Middle frontal gyrus (tissue), 1 donor: ENCODE results near the gene SUPT20H.
"Not testable (repeated sequence)": the region's sequence is repeated elsewhere in the genome, so short reads cannot be mapped to it uniquely, and the experiment has no call there.

ENCODE experiments used
- DNase-seq: peaks from one replicate; pipeline ENCODE4 v3.0.0-alpha.2; 2015; ENCODE audit warnings: low spot score; ENCODE audit errors: extremely low spot score

The SUPT20H gene

DNA sequence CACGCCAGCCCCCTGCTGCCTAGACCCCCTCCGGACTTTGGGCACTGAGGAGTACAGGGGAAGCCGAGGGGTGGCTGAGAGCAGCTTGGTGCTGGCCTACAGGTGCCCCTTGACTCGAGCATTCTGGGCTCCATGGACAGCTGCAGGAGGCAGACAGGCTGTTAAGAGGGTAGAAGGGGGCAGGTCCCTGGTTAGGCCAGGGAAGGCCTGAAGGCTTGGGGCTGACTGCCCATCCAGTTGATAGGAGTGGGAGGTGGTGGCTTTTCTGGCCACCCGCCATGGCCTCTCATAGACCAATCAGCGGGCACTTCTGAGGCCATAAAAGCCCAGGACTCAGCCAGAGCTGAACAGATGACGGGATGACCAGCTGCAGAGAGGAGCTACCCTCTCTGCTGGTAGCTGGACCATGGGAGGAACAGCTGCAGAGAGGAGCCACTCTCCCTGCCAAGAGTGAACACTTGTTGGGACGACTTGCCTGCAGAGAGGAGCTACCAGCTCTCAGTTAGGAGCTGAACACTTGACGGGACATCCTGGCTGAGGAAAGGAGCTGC is 10.7 kb upstream of the SUPT20H start:
- no peak for DNase-seq

DNA sequence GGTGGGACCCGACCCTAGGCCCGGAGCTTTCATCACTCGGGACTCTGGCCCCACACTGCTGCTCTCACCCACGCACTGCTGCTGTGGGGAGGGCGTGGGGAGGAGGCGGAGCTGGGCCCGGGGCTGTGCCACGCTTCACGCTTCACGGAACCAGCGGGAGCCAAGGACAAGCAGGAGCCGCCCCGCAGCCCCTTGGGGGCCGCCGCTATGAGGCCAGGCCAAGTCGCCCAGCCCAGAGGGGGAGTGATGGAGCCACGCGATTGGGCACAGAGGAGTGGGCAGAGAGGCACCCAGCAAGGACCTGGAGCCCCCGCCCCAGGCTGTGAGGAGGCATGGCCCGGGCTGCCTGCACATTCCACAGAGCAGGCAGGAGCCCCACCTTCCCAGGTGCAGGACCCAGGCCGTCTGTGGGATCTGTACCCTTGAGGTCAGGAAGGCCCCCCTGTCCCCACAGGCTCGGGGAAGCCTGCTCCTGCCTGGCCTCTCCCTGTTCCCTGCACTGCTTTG is 10.2 kb upstream of the SUPT20H start:
- DNase-seq: no peak

DNA sequence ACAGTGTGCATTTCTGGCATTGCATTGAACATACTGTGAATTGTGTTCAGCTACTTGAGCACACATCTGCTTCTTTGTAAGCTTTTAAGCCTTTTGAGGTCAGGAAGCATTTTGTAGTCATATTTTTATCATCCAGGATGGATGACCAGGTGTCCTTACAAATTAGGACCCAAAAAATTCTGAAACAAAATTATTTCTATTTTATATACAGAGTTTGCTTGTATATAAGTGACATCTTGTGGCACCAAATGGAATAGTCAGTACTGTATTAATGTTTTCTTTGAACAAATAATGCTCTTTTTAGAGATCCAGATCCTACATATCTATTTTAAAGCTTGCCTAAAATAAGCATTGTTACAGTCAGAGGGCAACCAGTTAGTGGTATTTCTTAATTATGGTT is 9.5 kb upstream of the SUPT20H start:
- no peak for DNase-seq

DNA sequence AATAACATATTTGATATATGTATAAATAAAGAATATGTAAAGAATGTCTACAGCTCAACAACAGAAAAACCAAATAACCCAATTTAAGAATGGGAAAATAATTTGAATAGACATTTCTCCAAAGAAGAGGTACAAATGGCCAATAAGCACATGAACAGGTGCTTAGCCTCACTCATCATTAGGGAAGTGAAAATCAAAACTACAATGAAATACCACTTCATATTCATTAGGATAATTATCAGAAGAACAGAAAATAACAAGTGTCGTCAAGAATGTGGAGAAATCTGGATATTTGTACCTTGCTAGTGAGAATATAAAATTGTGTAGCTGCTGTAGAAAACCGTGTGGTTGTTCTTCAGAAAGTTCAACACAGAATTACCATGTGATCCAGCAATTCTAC is 8.4 kb upstream of the SUPT20H start:
- DNase-seq: no peak

DNA sequence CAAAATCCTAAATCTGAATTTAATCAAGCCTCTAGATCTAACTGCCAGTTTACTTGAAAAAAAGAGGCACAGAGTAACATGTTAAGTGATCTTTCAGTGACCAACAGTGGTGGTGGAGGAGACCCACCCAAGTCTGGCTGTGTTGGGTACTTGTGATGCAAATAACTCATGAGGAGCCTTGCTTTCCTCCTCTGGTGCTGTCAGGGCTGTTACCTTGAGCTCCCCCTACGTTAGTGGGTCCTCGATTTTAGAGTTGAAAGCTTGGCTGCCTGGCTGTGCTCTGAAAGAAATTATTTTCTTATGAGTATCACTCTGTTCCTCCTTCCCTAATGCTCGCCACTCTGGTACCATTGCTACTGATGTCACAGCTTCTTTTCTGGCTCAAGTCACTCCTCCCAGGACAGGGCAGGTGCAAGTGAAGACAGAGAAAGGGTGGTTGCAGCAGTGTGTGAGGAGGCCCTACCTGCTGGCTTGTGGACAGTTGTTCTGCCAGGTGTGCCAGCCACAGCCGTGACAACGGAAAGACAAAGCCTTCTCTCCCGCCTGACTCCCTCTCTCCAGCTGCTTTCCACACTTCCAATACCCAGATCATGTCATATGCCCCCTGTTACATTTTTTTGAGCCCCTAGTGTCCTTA is 6.5 kb upstream of the SUPT20H start:
- no peak for DNase-seq

DNA sequence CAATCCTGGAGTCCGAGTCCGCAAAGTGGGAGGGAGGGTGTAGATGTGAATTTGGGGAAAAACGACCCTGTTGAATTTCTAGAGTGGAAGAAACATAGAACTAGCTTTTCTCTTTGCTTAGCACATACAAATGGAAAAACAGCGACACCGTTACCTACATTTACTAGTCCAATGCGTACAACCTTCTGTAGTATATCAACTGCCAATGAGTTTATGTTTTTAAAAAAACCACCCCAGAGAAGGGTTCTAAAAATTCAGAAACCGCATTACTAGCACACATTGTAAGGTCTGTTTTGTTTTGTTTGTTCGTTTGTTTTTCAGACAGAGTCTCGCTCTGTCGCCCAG is 332 bp upstream of the SUPT20H start:
- DNase-seq: no peak

DNA sequence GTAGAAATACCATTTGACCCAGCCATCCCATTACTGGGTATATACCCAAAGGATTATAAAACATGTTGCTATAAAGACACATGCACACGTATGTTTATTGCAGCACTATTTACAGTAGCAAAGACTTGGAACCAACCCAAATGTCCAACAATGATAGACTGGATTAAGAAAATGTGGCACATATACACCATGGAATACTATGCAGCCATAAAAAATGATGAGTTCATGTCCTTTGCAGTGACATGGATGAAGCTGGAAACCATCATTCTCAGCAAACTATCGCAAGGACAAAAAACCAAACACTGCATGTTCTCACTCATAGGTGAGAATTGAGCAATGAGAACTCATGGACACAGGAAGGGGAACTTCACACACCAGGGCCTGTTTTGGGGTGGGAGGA is 3.3 kb downstream of the SUPT20H start:
- not testable (repeated sequence) for DNase-seq

DNA sequence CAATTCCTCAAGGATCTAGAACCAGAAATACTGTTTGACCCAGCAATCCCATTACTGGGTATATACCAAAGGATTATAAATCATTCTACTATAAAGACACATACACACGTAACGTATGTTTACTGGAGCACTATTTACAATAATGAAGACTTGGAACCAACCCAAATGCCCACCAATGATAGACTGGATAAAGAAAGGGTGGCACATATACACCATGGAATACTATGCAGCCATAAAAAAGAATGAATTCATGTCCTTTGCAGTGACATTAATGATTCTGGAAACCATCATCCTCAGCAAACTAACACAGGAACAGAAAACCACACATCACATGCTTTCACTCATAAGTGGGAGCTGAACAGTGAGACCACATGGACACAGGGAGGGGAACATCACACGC is 6.4 kb downstream of the SUPT20H start:
- DNase-seq: not testable (repeated sequence)

DNA sequence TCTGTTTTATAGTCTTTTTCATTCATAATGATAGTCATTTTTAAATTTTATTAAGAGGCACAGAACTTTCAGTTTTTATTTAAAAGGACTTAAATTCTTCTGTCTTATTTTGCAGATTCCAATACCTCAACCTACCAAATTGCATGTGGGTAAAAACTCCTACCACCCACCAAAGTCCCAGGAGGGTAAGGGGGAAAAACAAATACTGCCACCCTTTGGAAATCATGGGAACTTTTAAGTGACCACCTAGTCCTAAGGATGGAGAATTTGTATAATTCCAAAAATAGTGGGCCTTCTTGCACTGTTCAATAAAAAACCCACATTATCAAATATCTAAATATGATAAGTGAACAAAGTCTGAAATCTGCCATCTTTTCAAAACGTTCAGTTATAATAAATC is 9.7 kb downstream of the SUPT20H start:
- DNase-seq: no peak

DNA sequence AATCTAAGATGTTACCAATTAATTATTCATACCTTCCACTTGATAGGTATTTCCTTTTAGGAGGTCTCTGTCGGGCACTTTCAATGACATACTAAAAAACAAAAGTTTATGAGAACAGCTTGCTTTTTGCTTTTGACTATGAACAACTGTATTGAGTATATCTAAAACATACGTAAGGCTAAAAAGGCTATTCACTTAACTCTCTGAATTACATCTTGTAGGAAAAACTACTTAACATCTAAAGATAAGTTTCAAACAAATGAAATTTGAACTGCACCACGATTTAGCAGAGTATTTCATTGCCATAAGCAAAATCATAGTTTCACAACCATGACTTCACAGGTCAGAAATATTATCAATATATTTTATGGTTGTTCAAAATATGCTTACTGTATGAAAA is 11.6 kb downstream of the SUPT20H start:
- DNase-seq: no peak

DNA sequence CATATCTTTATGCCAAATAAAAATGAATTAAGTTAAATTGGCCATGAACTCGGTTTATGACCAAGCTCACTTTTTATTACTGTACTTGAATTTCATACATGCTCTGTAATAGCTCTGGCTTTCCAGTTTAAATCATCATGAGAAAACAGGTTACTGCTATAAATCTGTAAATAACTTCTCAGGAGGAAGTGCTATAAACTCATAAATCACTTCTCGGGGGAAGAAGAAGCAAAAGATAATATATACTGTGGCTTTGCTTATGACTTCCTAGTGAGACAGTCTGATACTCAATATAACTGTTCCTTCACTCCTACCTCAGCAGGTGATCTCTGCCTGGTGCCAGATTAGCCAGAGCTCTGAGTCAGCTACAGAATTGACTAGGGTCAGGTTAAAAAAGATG is 12.5 kb downstream of the SUPT20H start:
- no peak for DNase-seq

DNA sequence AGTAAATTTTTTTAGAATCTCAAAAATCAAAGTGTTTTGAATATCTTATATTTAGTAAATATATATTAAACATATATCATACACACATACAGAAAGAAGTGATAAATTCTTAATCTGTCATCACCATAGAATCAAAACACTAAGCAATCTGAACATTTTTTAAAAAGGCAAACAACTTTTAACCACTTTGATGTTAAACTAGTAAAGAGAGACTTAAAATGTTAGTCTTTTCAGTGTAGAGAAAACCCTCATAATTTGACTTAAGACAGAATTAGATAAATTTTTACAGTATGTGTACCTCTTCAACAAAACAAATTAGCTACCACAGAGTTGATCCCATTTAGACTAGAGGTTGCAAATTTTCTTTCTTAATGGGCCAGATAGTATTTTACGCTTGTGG is 13.4 kb downstream of the SUPT20H start:
- DNase-seq: no peak

DNA sequence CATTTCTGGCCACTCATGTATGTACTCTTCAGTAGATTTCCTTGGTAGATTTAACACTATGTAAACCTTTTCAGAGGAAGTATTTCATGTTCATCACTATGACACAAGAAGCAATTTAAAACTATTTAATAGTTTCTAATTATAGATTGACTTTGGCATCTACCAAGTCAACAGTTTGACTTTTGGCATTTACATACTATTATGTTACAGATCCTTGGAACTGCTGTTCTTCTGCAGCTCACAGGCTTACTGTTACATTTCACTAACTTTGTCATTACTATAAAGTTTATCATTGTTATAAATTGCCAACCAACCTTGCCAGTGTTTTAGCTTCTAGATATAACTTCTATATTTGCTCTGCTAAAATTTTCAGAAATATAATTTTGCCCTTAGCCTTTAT is 18.7 kb downstream of the SUPT20H start:
- no peak for DNase-seq

DNA sequence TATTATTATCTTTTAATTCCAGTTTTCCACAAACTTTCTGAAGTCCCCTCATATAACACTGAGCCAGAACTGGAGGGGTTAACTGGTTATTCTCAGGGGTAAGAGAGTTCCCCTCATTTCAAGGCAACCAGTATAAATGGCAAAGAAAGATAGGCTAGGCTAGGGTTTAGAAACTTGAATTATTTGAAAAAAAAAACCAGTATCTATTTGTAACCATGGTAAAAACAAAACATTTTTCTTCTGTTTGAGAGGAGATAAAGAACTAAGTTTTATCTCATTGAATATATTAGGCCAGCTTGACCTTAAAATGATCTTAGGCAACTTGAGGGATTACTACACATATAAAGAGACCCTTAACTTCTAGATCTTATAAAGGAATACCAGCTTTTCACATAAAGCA is 19.6 kb downstream of the SUPT20H start:
- DNase-seq: no peak

DNA sequence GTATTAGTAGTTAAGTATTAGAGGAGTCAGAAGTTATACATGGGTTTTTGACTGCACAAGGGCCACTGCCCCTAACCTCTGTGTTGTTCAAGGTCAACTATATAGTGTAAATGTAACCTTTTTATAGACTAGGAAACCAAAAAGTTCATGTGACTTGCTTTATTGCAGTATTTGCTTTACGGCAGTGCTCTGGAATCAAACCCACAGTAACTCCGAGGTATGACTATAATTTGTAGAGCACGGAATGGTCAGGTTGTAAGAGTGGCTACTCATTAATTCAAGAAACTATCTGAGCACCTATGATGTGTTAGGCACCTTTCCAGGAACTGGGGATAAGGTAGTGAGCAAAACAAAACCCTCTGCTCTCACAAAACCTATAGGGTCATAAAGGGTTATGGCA is 22.2 kb downstream of the SUPT20H start:
- DNase-seq: no peak

DNA sequence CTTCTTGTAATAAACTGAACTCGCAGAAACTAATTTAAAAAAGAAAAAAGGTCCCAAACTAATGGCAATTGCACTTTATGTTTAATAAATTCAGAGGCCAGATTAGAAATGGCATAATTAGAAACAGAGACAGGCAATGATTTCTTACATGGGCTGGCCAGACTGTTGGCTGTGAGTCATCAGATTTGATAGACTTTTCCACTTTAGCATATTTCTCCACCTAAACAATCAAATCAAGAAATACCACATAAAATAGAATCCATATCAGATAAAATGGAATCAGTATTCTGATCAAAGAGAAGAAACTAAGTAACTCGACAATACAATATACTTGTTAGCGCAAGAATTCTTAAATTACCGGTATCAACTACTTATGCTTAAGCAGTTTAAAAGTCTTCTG is 29.9 kb downstream of the SUPT20H start:
- DNase-seq: no peak

DNA sequence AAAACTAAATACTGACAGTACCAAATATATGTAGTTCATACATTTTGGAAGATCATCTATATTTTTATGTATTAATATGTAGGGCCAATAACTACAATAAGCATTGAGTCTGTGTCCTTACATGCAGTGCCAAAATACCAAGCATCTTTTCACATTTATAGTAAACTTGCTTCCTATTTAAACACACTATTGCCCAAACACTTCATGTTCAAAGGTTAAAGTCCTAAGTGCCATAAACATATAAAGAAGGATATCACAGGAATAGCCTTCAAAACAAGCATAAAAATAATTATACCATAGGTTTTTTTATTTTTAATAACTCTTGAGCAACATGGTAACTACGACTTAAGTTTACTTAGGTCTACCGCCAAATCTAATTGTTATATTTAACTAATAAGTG is 31.8 kb downstream of the SUPT20H start:
- DNase-seq: no peak

DNA sequence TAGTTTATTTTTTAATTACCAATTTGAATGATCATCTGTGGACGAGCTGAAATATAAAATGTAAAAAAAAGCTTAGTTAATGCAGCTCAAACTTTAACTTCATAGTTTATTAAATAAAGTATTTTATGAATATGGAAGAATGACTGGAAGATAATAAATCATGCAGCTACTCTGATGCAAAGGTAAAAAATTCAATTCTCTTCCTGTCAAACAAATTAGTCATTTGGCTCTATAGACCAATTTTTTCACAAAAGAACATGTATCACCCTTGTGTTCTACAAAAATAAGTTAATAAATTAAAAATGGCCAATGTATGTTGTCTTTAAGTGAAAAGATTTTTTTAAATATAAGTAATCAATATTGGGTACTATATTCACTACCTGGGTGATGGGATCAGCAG is 32.7 kb downstream of the SUPT20H start:
- no peak for DNase-seq

DNA sequence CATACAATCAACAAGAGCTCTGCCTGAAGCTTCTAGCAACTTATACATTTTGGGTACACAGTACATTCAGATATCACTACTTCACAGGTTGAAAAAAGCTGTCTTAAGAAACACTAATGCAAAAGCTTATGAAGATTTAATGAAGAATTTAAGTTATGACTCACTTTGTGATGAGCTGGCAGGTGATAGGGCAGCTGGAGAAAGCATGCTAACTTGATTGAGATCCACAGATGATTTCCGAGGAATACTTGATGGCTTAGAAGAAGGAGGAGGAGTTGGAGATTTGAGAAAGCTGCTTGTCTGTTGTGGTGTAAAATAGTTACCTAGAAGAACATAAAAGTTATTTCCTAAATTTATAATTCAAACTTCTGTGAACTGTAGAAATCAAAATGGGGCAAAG is 35.6 kb downstream of the SUPT20H start:
- DNase-seq: no peak

DNA sequence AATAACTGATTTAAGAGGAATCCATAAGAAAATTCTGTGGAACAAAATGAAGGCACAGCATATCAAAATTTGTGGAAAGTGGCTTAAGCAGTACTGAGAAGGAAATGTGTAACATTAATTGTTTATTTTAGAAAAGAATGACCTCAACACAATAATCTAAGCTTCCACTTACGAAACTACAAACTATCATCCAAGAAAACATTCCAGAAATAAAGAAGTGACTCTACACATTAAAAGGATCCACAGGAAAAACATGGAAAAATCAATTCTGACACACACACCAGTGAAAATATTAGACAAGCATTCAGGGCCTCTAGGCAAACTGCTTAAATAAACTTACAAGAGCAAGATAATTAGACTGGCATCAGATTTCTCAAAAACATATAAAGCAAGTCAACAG is 44.9 kb downstream of the SUPT20H start:
- DNase-seq: no peak

DNA sequence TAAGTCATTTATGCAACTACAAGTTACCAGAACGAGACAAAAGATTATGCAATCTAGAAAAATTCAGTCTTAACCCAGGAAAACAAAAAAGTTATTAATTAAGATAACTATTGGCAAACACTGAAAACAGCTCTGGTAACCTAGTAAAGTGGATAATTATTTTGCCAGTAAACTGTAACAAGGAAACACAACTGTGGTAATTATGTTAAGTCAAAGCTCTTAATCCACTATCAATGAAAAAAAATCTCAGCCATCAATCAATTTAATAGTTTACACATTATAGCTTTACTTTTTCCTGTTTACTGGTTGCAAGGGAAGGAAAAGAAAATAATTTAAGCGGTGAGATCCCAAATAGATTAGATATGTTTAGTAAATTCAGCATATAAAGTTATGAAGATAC is 47.7 kb downstream of the SUPT20H start:
- DNase-seq: no peak

DNA sequence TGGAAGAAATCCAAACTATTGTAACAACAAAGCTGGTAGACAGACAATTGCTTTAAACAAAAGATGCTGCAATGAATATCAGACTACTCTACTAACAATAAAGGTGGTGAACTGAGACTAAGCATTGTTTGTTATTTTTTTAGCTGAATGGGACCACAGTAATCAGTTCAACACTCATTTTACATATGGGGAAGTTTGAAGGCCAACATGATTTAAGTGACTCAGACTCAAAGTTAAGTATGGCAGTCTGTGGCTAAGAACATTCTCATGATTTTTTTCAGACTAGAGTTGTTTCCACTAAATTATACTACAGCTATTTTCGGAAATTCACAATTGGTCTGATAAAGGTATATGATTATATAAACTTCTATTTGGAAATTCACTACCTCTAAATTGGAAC is 48.5 kb downstream of the SUPT20H start:
- no peak for DNase-seq

DNA sequence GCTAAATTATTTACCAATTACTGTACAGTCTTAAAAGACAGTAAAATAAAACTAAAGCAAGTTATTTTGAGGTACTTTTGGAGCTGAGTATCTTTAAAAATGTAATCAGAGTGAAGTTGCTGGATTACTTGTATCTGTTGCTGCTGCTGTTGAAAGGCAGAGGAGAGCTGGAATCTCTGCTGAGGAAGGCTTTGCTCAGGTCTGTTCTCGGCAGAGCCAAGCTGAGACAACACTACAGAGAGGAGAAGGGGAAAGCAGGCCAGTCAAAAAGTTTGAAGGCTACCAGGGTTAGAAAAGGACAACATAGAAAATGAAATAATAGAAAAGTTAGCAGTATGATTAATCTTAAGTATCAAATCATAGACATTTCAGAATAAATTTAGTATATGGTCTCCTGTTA is 49.1 kb downstream of the SUPT20H start:
- DNase-seq: no peak

DNA sequence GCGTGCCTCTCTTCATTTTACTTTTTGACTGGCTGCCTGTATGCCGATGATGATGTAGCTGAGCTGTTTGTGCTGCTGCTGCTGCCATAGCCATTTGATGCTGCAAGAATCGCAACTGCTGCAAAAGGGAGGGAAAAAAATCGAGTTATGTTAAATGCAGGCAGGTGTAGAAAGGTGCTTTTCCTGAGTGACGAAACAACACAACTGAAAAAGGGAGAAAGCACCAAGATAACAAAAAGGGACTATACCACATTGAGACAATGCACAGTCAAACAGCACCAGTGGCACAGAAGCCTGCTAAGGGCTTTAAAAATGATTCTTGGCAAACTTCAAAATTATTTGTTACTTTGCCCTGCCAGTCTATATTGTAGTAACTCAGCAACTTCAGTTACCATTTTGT is 49.8 kb downstream of the SUPT20H start:
- DNase-seq: no peak
